OCI-LY3 (cell line): ENCODE results near the gene RABL6.

Experiments
- EZH2phosphoT487 ChIP-seq: fragments of 200-600 bp; shearing (Covaris generic); IDR thresholded peaks from 2 replicates; pipeline ENCODE4 v1.6.1; 2018; ENCODE audit warnings: antibody characterized with exemption, mixed run types, low read depth
- TF ChIP-seq, protein P1 (sequence below): fragments of 200-600, 300-600 bp; sonication (generic); IDR thresholded peaks from 2 replicates; pipeline ENCODE4 v1.5.1; 2014; ENCODE audit warnings: antibody characterized with exemption, low read length, low read depth

DNA sequence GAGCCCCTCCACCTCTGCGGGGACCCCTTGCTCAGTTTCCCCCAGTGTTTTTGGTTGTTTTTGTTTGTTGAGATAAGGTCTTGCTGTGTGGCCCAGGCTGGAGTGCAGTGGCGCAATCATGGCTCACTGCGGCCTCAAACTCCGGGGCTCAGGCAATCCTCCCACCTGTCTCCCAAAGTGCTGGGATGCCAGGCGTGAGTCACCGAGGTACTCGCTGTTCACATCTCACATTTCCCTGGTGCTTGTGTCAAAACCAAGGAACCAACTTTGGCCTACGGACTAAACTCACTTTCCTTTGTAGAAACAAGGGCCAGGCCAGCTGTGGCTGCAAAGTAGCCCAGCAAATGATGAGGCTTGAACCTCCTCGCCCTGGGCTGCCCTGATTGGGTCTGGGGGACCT is 24.8 kb downstream of the RABL6 start:
- TF ChIP-seq, protein P1, sequence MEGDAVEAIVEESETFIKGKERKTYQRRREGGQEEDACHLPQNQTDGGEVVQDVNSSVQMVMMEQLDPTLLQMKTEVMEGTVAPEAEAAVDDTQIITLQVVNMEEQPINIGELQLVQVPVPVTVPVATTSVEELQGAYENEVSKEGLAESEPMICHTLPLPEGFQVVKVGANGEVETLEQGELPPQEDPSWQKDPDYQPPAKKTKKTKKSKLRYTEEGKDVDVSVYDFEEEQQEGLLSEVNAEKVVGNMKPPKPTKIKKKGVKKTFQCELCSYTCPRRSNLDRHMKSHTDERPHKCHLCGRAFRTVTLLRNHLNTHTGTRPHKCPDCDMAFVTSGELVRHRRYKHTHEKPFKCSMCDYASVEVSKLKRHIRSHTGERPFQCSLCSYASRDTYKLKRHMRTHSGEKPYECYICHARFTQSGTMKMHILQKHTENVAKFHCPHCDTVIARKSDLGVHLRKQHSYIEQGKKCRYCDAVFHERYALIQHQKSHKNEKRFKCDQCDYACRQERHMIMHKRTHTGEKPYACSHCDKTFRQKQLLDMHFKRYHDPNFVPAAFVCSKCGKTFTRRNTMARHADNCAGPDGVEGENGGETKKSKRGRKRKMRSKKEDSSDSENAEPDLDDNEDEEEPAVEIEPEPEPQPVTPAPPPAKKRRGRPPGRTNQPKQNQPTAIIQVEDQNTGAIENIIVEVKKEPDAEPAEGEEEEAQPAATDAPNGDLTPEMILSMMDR, result no peak
- no peak for TF ChIP-seq EZH2phosphoT487
